Activated naive CD8-positive, alpha-beta T cell treated with anti-CD3 and anti-CD28 coated beads, Interleukin-2, amount 10 ng/mL, durations not matched to agents 7 days and 5 days (primary cell): ENCODE measurements around the gene TMEM82. TPM values are rescaled to one million over a fixed set of nuclear protein-coding genes. Genes with fewer than 3 reads are reported as not detected.

Source experiments
- ATAC-seq: fragments of 150-1000 bp; cut with Tn5 transposase; one replicate; pipeline ENCODE4 v1.10.0; 2021; ENCODE audit warnings: low read depth, moderate library complexity
- POLR2A ChIA-PET: fragments of 350-600 bp; sonication (Branson Sonifier 250); formaldehyde crosslinking; loops from one replicate; lab custom pipeline; 2021; ENCODE audit warnings: antibody characterized with exemption; lab: Charles Lee
- DNase-seq: peaks from one replicate; pipeline ENCODE4 v3.0.0; 2021
- H3K27ac Mint-ChIP-seq: one replicate; pipeline ENCODE4 v1.8.0; 2022; ENCODE audit warnings: mild to moderate bottlenecking, mixed read lengths
- H3K27me3 Mint-ChIP-seq: one replicate; pipeline ENCODE4 v1.8.0; 2022; ENCODE audit warnings: mild to moderate bottlenecking, moderate library complexity, mixed read lengths
- H3K36me3 Mint-ChIP-seq: one replicate; pipeline ENCODE4 v1.8.0; 2021; ENCODE audit warnings: mild to moderate bottlenecking, mixed read lengths
- H3K4me1 Mint-ChIP-seq: one replicate; pipeline ENCODE4 v1.8.0; 2021; ENCODE audit warnings: mixed read lengths
- H3K4me3 Mint-ChIP-seq: one replicate; pipeline ENCODE4 v1.8.0; 2022; ENCODE audit warnings: mild to moderate bottlenecking, moderate library complexity, mixed read lengths
- H3K9me3 Mint-ChIP-seq: one replicate; pipeline ENCODE4 v1.8.0; 2021; ENCODE audit warnings: mixed read lengths
- total RNA-seq, 2 experiments: library from RNA; stranded (reverse); gene quantifications; one replicate each; pipeline ENCODE4 v1.2.3, GENCODE V29; 2021

Gene TMEM82
- total RNA-seq, 2 experiments from 2014 or later = not detected

GRCh38 chr1:15758343-15758931, 16.1 kb downstream of the TMEM82 start, which contains the start of gene FBLIM1:
Gene FBLIM1, plus strand, starts transcription at chr1:15758795. Its CDS starts 6,189 bp downstream, at chr1:15764984.
- no peak for ATAC-seq
- peaks cover 60% of the 10 kb centered on the region for H3K27me3 Mint-ChIP-seq
- no peak within 1 kb of the TSS for H3K27ac Mint-ChIP-seq
- H3K4me3 Mint-ChIP-seq = peak within 1 kb of the TSS; percentile 47
- POLR2A ChIA-PET = no interaction called here
- H3K4me1 Mint-ChIP-seq = peaks cover 7% of the 10 kb centered on the region
- no peak for DNase-seq
- no peaks in the 10 kb centered on the region for H3K9me3 Mint-ChIP-seq
- H3K36me3 Mint-ChIP-seq = no peaks in the 10 kb centered on the region

- POLR2A ChIA-PET = no interaction called here
- no peaks in the 10 kb centered on the region for H3K36me3 Mint-ChIP-seq
Measured at GRCh38 chr1:15758953-15759661, 16.8 kb downstream of the TMEM82 start.

GRCh38 chr1:15760520-15761211, 18.4 kb downstream of the TMEM82 start:
- no peak overlapping the region for H3K4me3 Mint-ChIP-seq
- peaks cover 53% of the 10 kb centered on the region for H3K27me3 Mint-ChIP-seq
- POLR2A ChIA-PET = interaction anchor here (0.7 kb wide), 1 partner anchor 51 kb away, joined by 3 read pairs; no protein-coding TSS in a partner anchor
- no peak for DNase-seq
- H3K9me3 Mint-ChIP-seq = no peaks in the 10 kb centered on the region
- no peak for ATAC-seq
- H3K27ac Mint-ChIP-seq = no peak overlapping the region
- H3K4me1 Mint-ChIP-seq = peaks cover 7% of the 10 kb centered on the region
- H3K36me3 Mint-ChIP-seq = no peaks in the 10 kb centered on the region

More at GRCh38 chr1:15758953-15759661, 16.8 kb downstream of the TMEM82 start:
- peak; percentile 21 for ATAC-seq
- DNase-seq = peak; percentile 47
- Mint-ChIP-seq H3K4me3 (no peak overlapping the region), H3K27me3 (peaks cover 60% of the 10 kb centered on the region), H3K9me3 (no peaks in the 10 kb centered on the region), H3K27ac (no peak overlapping the region), H3K4me1 (peaks cover 7% of the 10 kb centered on the region)

GRCh38 chr1:15761366-15762128, 19.2 kb downstream of the TMEM82 start:
- no peak for DNase-seq
- H3K4me1 Mint-ChIP-seq = peaks cover 2% of the 10 kb centered on the region
- ATAC-seq = no peak
- H3K27ac Mint-ChIP-seq = no peak overlapping the region
- no peaks in the 10 kb centered on the region for H3K36me3 Mint-ChIP-seq
- H3K27me3 Mint-ChIP-seq = peaks cover 47% of the 10 kb centered on the region
- H3K4me3 Mint-ChIP-seq = no peak overlapping the region
- H3K9me3 Mint-ChIP-seq = no peaks in the 10 kb centered on the region
- POLR2A ChIA-PET = no interaction called here

GRCh38 chr1:15762546-15762945, 20.2 kb downstream of the TMEM82 start:
- Mint-ChIP-seq H3K36me3 (no peaks in the 10 kb centered on the region), H3K9me3 (no peaks in the 10 kb centered on the region), H3K27me3 (peaks cover 38% of the 10 kb centered on the region), H3K4me1 (peaks cover 2% of the 10 kb centered on the region), H3K27ac (no peak overlapping the region), H3K4me3 (no peak overlapping the region)
- DNase-seq = no peak
- no peak for ATAC-seq
- POLR2A ChIA-PET = no interaction called here

GRCh38 chr1:15764269-15764764, 22.0 kb downstream of the TMEM82 start:
- Mint-ChIP-seq H3K4me3 (no peak overlapping the region), H3K27me3 (peaks cover 32% of the 10 kb centered on the region), H3K27ac (no peak overlapping the region), H3K4me1 (no peaks in the 10 kb centered on the region), H3K9me3 (no peaks in the 10 kb centered on the region), H3K36me3 (no peaks in the 10 kb centered on the region)
- DNase-seq = no peak
- ATAC-seq = no peak
- POLR2A ChIA-PET = no interaction called here

- Mint-ChIP-seq H3K27me3 (peaks cover 26% of the 10 kb centered on the region), H3K27ac (no peak overlapping the region), H3K4me3 (no peak overlapping the region), H3K9me3 (no peaks in the 10 kb centered on the region), H3K36me3 (no peaks in the 10 kb centered on the region), H3K4me1 (no peaks in the 10 kb centered on the region)
- POLR2A ChIA-PET = no interaction called here
- no peak for DNase-seq
- no peak for ATAC-seq
Measured at GRCh38 chr1:15764890-15765289, 22.6 kb downstream of the TMEM82 start.

- DNase-seq = no peak
- no peaks in the 10 kb centered on the region for H3K4me1 Mint-ChIP-seq
- no peaks in the 10 kb centered on the region for H3K36me3 Mint-ChIP-seq
- H3K27me3 Mint-ChIP-seq = peaks cover 19% of the 10 kb centered on the region
- no peak overlapping the region for H3K4me3 Mint-ChIP-seq
- ATAC-seq = no peak
- POLR2A ChIA-PET = no interaction called here
- H3K9me3 Mint-ChIP-seq = no peaks in the 10 kb centered on the region
- no peak overlapping the region for H3K27ac Mint-ChIP-seq
Measured at GRCh38 chr1:15765495-15766194, 23.3 kb downstream of the TMEM82 start.

- no peak for ATAC-seq
- H3K27ac Mint-ChIP-seq = no peak overlapping the region
- no peaks in the 10 kb centered on the region for H3K9me3 Mint-ChIP-seq
- H3K4me1 Mint-ChIP-seq = no peaks in the 10 kb centered on the region
- no peak overlapping the region for H3K4me3 Mint-ChIP-seq
- peaks cover 4% of the 10 kb centered on the region for H3K27me3 Mint-ChIP-seq
- H3K36me3 Mint-ChIP-seq = no peaks in the 10 kb centered on the region
- DNase-seq = no peak
- POLR2A ChIA-PET = no interaction called here
Measured at GRCh38 chr1:15767941-15768340, 25.6 kb downstream of the TMEM82 start.

GRCh38 chr1:15768388-15768787, 26.1 kb downstream of the TMEM82 start:
- DNase-seq = no peak
- POLR2A ChIA-PET = no interaction called here
- H3K9me3 Mint-ChIP-seq = no peaks in the 10 kb centered on the region
- no peak overlapping the region for H3K4me3 Mint-ChIP-seq
- no peak for ATAC-seq
- no peak overlapping the region for H3K27ac Mint-ChIP-seq
- H3K4me1 Mint-ChIP-seq = no peaks in the 10 kb centered on the region
- peaks cover 2% of the 10 kb centered on the region for H3K27me3 Mint-ChIP-seq
- H3K36me3 Mint-ChIP-seq = no peaks in the 10 kb centered on the region

GRCh38 chr1:15770313-15770962, 28.1 kb downstream of the TMEM82 start:
- no peak for DNase-seq
- Mint-ChIP-seq H3K4me3 (no peak overlapping the region), H3K27me3 (peaks cover 2% of the 10 kb centered on the region), H3K27ac (no peak overlapping the region), H3K36me3 (no peaks in the 10 kb centered on the region), H3K9me3 (no peaks in the 10 kb centered on the region), H3K4me1 (no peaks in the 10 kb centered on the region)
- POLR2A ChIA-PET = no interaction called here
- no peak for ATAC-seq

GRCh38 chr1:15771836-15772515, 29.7 kb downstream of the TMEM82 start:
- POLR2A ChIA-PET = no interaction called here
- Mint-ChIP-seq H3K9me3 (no peaks in the 10 kb centered on the region), H3K27ac (no peak overlapping the region), H3K27me3 (peaks cover 2% of the 10 kb centered on the region), H3K4me3 (no peak overlapping the region), H3K36me3 (no peaks in the 10 kb centered on the region), H3K4me1 (no peaks in the 10 kb centered on the region)
- ATAC-seq (no peak), DNase-seq (no peak)
